ENCODE measurements around the gene AKAP5. TPM values are rescaled to one million over a fixed set of nuclear protein-coding genes. Genes with fewer than 3 reads are reported as not detected.
A peak's percentile ranks its signal among the peaks of the same experiment; 100 is the strongest.

The AKAP5 gene
- total RNA-seq, 1 donor from 2014 or later, result 1.4 TPM

DNA sequence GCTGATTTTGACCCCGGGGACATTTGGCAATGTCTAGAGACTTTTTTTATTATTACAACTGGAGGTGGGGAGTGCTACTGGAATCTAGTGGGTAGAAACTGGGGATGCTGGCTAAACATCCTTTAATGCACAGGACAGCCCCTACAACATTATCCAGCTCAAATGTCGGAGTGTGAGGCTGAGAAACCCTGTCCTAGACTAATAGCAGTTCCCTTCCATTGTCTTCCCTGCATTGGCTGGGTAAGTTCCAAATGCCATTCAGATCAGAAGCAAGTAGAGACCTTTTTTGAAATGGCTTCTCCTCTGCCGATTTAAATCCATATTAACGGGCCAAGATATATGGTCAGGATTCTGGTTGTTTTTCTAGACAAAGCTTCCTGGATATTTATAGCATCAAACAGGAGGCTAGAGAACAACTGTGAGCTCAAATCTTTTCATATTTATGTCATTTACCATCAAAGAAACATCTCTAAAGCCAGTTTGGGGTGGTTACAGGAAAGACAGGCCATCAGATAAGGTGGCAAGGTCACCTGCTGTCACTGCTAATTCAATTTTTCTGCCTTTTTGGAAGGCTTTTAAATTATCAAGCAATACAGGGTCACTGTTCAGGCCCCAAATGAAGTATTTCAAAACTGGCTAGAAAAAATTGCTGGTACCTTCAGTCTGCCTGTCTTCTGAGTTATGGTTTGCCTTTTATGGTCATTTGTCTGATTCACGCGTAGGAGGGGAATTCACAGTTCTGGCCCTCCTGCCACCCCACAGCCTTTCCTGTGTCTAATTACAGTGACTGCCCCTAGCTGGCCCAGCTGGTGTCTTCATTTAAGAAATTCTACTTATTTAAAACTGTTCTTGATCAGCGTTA lies 20.1 kb upstream of the AKAP5 start:
- H3K27me3 Mint-ChIP-seq, result no peaks in the 10 kb centered on the region
- peaks cover 27% of the 10 kb centered on the region for H3K36me3 Mint-ChIP-seq
- H3K27ac Mint-ChIP-seq, result peak overlapping the region; percentile 75
- TF ChIP-seq, protein P1, sequence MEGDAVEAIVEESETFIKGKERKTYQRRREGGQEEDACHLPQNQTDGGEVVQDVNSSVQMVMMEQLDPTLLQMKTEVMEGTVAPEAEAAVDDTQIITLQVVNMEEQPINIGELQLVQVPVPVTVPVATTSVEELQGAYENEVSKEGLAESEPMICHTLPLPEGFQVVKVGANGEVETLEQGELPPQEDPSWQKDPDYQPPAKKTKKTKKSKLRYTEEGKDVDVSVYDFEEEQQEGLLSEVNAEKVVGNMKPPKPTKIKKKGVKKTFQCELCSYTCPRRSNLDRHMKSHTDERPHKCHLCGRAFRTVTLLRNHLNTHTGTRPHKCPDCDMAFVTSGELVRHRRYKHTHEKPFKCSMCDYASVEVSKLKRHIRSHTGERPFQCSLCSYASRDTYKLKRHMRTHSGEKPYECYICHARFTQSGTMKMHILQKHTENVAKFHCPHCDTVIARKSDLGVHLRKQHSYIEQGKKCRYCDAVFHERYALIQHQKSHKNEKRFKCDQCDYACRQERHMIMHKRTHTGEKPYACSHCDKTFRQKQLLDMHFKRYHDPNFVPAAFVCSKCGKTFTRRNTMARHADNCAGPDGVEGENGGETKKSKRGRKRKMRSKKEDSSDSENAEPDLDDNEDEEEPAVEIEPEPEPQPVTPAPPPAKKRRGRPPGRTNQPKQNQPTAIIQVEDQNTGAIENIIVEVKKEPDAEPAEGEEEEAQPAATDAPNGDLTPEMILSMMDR (conservative IDR thresholded peaks at IDR 0.05), result no peak
- no peak overlapping the region for H3K4me3 Mint-ChIP-seq
- H3K4me1 Mint-ChIP-seq (ENCODE audit: unreplicated experiment), result peaks cover 14% of the 10 kb centered on the region
- no peaks in the 10 kb centered on the region for H3K9me3 Mint-ChIP-seq
- DNase-seq (ENCODE audit: extremely low spot score, unreplicated experiment), result no peak

DNA sequence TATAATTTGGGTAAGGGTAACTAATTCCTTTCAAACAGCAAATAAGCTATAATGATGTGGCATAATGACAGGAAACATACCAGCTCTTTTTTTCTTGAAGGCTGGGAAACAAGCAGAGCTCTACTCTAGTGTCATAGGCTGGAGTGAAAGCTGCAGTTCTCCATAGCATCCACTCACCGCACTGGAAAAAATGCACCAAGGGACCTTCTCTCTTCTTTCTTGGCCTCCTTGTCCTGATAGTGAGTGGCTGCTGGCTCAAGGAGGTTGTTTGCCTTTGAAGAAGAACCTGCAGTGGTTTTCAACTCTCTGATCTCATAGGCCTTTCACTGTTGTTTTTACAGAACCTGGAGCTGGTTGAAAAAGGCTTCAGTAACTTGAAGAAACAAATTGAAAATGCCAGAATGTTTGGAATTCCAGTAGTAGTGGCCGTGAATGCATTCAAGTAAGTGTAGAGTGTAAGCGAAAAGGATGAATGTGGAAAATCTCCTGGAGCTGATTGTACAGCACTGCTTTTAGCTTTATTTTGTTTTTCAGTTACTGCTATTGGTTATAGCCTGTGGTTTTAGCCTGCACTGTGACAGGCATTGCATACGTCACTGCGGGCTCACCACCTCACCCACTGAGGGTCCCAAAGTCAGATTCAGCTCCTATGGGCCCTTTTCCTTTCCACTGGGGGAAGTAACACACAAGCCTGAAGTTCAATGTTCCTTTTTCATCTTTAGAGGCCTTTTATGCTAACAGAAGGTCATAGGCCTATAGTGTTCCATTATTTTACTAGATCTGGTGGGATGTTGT lies 17.2 kb upstream of the AKAP5 start:
- H3K27me3 Mint-ChIP-seq, result no peaks in the 10 kb centered on the region
- TF ChIP-seq, protein P1 (conservative IDR thresholded peaks at IDR 0.05), result no peak
- H3K36me3 Mint-ChIP-seq, result peaks cover 18% of the 10 kb centered on the region
- H3K9me3 Mint-ChIP-seq, result no peaks in the 10 kb centered on the region
- no peak overlapping the region for H3K27ac Mint-ChIP-seq
- H3K4me3 Mint-ChIP-seq, result no peak overlapping the region
- peaks cover 14% of the 10 kb centered on the region for H3K4me1 Mint-ChIP-seq (ENCODE audit: unreplicated experiment)
- DNase-seq (ENCODE audit: extremely low spot score, unreplicated experiment), result no peak

DNA sequence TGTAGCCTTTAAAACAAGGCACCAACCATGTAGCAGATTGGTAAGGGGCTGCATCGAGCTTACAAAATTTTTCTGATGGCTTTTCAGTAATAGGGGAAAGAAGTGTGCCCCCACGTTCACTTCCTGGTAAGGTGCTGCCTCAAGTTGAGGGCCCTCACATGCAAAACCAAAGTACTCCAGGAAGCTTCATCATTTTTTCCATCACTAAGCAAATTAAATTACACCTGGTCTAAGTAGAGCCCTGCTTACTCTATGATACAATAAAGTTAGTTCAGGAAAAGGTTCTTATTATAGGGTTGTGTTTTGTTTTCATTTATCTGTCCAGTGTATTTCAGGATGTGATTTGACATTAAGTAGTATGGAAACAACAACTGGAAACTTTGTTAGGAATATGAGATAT lies 15.0 kb upstream of the AKAP5 start:
- TF ChIP-seq, protein P1 (conservative IDR thresholded peaks at IDR 0.05), result no peak
- no peaks in the 10 kb centered on the region for H3K27me3 Mint-ChIP-seq
- H3K4me1 Mint-ChIP-seq (ENCODE audit: unreplicated experiment), result peaks cover 5% of the 10 kb centered on the region

DNA sequence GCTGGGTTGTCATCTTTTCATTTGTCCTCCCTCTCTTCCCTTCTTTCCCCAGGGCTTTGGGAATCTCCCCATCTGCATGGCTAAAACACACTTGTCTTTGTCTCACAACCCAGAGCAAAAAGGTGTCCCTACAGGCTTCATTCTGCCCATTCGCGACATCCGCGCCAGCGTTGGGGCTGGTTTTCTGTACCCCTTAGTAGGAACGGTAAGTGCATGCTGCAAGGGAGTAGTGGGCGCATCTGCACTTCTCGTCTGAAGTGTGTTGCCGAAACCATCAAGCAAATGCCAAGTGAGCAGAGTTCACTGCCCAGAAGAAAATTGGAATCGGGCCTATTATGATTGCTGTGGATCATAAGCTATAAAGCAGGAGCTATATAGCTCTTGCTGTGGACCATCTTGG lies 10.6 kb upstream of the AKAP5 start:
- TF ChIP-seq, protein P1 (conservative IDR thresholded peaks at IDR 0.05), result no peak
- H3K27me3 Mint-ChIP-seq, result no peaks in the 10 kb centered on the region
- H3K36me3 Mint-ChIP-seq, result peaks cover 31% of the 10 kb centered on the region
- no peak for DNase-seq (ENCODE audit: extremely low spot score, unreplicated experiment)
- H3K4me1 Mint-ChIP-seq (ENCODE audit: unreplicated experiment), result no peaks in the 10 kb centered on the region
- no peak overlapping the region for H3K4me3 Mint-ChIP-seq
- H3K9me3 Mint-ChIP-seq, result no peaks in the 10 kb centered on the region
- no peak overlapping the region for H3K27ac Mint-ChIP-seq

More for the DNA sequence above, 15.0 kb upstream of the AKAP5 start:
- no peak for DNase-seq (ENCODE audit: extremely low spot score, unreplicated experiment)
- no peak overlapping the region for H3K27ac Mint-ChIP-seq
- no peak overlapping the region for H3K4me3 Mint-ChIP-seq
- H3K36me3 Mint-ChIP-seq, result peaks cover 22% of the 10 kb centered on the region
- H3K9me3 Mint-ChIP-seq, result no peaks in the 10 kb centered on the region

DNA sequence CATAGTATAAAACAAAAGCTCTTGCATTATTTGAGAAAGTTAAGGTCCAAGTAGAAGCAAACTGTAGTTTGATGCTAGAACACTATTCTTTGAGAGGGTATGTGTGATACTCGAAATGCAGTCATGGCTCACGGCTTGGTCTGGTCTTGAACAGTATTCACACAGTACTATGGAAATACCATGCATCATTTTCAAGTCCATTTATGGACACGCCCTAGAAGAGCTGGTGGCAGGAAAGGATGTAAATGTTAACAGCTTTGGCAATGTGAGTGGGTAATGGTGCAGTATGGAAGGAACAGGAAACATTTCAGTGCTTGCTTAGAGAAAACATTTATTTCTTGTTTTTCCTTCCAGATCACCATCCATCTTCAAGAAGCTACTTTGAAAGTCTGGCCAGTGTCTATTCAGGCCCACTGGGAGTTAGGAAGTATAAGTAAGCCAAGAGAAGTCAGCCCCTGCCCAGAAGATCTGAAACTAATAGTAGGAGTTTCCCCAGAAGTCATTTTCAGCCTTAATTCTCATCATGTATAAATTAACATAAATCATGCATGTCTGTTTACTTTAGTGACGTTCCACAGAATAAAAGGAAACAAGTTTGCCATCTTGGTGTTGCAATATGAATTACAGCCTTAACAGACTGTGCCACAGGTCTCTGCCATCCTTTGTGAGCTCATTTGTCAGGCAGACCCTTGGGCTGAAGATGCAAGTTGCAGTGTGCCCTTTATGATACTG lies 5.7 kb upstream of the AKAP5 start:
- H3K4me1 Mint-ChIP-seq (ENCODE audit: unreplicated experiment), result peaks cover 3% of the 10 kb centered on the region
- no peaks in the 10 kb centered on the region for H3K27me3 Mint-ChIP-seq
- H3K36me3 Mint-ChIP-seq, result peaks cover 24% of the 10 kb centered on the region
- no peak overlapping the region for H3K4me3 Mint-ChIP-seq
- no peak for DNase-seq (ENCODE audit: extremely low spot score, unreplicated experiment)
- H3K27ac Mint-ChIP-seq, result no peak overlapping the region
- TF ChIP-seq, protein P1 (conservative IDR thresholded peaks at IDR 0.05), result no peak
- H3K9me3 Mint-ChIP-seq, result no peaks in the 10 kb centered on the region
